HG02970 (cell line): ENCODE data around the gene SLC6A1.

ENCODE experiments used
- ATAC-seq: cut with Tn5 transposase; IDR thresholded peaks from one replicate; pipeline ENCODE4 v1.9.1; 2021; ENCODE audit warnings: mild to moderate bottlenecking, moderate library complexity, moderate number of reproducible peaks; ENCODE audit not compliant: unreplicated experiment, low FRiP score

Gene SLC6A1

DNA sequence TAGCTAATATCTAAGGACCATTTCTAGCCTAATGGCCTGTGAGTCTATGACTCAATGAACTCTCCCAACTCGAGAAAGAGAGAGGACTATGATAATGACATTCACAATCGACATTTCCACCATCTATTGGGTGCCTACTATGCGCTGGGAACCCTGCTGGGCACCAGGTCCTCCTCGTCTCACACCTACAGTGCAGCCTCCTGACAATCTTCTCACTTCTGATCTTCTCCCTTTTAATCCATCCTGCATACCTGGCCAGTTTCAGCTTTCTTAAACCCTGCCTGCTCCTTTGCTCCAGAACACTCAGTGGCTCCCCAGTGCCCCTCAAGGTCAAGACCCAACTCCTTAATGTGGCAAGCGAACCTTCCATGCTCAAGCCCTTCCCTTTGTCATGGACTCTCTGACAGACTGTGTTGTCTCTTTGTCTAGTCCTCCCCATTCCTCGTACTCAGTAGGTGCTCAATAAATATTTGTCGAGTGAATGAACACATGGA, 3.5 kb upstream of the SLC6A1 start:
- ATAC-seq = no peak

DNA sequence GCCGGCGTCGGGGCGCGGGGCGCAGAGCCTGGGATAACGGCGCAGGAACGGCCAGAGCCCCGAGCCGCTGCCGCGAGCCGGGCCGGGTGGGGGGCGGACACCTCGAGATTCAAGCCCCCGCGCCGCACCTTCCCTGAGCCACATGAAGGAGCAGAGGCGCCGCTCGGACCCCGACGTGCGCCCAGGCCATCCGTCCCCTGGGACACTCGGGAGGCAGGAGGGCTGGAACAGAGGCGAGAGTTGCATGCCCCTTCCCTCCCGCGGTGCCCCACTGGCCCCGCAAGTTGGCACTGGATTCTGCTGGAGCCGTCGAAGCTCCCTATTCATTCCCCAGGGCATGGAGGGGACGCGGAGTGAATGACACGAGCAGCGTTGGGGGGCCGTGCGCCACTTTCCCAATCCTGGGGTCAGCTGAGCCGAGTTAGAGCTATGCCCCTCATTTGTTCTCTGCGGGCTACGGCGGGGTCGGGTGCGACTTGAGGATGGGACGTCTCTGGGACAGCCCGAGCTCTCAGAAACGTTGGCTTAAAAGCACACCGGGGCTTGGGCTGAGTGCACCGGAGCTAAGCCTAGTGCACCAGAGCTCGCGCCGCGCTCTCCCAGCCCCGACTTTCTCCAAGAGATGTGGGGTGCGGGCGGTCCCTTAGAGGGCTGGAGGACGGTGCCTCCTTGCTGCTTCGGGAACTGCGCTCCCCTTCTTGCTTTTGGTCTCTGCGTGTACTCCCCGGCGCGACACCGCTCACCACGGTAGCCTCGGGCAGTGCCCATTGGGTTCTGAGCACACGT, 588 bp downstream of the SLC6A1 start:
- no peak for ATAC-seq

DNA sequence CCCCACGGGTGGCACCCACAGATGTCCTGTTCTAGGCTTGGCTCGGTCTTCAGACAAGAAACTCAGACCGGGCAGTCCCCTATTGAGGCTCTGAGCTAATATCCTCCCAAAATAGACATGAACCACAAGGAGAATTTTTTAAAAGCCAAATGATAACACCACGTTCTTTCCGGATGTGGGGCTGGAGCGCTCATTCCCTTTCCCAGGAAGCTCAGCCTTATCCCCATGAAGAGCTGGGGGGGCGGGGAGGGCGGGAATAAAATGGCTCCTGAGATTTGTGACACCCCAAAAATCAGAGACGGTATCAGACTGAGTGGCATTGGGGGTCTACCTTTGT, 1.1 kb downstream of the SLC6A1 start:
- ATAC-seq = no peak

DNA sequence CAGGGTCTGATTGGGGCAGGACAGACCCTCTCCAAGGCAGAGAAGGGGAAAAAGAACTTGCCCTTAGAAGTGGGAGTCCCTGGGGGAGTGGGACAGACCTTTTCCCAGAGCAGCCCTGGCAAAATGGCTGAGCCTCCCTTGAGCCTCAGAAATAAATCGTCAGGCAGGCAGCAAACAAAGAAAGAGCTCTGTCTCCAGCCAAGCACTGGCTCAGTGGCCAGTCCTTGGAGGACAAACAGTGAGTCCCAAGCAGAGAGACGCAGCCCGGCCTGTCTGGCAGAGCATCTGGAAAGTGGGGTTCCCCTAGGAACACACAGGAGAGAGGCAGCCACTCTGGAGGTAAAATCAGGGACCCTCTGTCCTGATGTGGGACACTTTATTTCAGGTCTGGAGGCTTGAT, 1.8 kb downstream of the SLC6A1 start:
- ATAC-seq = no peak

DNA sequence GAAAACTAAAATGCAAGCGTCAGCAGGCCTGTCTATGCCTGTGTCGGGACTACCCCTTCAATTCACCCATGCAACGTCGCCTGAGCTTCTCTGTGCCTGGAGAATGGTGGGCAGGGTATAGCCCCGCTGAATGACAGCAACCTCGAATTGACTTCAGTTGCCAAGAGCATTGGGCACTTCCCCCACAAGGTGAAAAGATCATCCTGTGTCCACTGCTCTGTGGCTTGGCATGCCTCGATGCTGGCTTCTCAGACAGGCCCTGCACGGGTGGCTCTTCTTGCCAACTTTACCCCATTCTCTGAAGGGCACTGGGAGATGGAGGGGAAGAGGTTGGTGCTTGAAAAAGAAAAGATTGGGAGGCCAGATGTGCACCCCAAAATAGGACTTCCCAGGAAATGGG, 3.3 kb downstream of the SLC6A1 start:
- ATAC-seq = no peak

DNA sequence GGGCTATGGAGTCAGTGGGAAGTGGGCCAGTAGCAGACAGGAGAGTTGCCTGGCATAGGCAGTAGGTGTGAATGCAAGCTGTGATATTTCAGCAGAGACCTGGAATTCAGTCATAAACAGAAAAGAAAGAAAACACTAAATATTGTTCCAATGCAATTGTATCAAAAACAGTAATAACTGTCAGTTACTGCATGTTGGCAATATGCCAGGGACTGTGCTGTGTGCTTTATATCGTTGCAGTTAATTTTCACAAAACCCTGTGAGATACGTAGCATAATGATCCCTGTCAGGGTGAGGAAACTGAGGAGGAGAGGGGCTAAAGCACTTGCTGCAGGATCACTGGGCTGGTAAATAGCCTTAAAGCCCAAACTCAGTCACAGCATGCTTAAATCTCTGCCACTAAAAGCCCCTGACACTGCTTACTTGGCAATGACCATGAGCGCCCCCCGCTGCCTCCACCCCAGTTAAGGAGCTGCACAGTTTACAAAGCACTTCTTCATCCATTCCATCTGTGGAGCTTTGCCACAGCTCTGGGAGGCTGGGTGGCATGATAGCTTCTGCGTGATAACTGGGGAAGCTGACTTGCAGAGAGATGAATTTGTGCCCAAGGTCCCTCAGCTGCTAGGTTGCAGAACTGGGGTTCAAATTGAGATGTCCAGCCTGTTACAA, 3.9 kb downstream of the SLC6A1 start:
- ATAC-seq = no peak

- no peak for ATAC-seq
Observed at GRCh38 chr3:10997196-10997595, 4.6 kb downstream of the SLC6A1 start.

GRCh38 chr3:10998542-10998941, 6.0 kb downstream of the SLC6A1 start:
- no peak for ATAC-seq

- no peak for ATAC-seq
Observed at GRCh38 chr3:10999221-11000107, 6.9 kb downstream of the SLC6A1 start.

DNA sequence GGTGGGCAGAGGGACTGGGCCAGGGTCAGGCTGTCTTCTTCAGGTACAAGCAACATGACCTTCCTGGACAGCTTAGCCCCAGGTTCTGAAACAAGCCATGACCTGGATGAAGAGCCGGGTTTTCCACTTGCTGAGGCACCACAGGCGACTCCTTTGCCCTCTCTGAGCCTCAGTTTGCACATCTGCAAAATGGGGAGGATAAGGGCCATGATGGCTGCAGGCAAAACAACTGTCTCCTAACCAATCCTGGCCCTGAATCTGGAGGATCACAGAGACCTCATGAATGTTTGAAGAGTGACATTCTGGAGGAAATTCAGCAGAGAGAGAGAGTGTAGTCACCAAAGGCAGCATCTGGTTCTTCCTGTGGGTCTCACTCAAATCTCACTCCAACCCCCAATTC, 8.0 kb downstream of the SLC6A1 start:
- ATAC-seq = no peak

DNA sequence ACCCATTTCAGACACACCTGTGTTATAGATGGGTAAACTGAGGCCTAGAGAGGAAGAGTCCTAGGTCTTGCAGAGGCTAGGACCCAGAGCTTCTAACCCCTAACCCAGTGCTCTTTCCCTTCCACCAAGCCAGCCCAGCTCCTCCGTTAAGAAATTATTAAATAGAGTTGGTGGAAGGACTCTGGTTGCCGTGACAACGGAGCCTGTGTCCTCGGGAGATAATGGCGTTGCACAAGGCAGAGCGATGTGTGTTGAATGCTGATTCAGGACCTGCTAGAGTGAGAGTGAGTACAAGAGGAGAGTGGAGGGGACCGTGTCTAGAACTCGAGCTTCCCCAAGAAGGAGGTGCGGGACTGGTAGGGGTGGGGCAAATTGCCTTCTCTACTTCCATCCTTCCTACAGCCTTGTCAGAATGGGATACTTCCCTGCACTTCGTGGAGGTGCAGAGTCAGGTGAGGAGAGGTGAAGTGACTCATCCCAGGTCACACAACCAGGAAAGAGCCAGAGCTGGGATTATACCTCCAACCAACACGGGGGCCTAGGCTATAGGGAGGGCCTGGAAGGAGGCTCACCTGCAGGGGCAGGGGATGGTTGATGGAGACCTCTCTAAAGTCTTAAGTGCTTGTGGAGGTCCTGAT, 8.6 kb downstream of the SLC6A1 start:
- no peak for ATAC-seq

- ATAC-seq = no peak
Observed at GRCh38 chr3:11001658-11002021, 9.1 kb downstream of the SLC6A1 start.

DNA sequence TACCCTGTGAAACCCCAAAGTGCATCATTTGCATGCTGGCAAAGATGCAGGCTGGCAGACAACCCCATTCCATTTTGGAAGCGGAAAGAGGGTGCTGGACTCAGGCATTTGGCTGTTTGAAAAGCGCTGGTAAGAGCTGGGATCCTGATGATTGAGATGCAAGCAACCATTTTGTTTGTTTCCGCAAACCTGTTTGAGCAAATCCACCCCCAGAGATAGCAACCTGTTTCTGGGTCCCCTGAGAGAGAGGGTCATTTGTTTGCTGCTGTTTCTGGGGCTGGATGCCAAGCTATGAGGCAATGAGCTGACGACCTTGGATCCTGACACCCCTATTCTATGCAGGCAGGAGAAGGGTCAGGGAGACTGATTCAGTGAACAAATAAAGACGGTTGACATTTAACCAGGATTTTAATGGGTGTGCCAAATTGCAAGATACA, 9.8 kb downstream of the SLC6A1 start:
- ATAC-seq = no peak

GRCh38 chr3:11004563-11004962, 12.0 kb downstream of the SLC6A1 start:
- ATAC-seq = no peak

DNA sequence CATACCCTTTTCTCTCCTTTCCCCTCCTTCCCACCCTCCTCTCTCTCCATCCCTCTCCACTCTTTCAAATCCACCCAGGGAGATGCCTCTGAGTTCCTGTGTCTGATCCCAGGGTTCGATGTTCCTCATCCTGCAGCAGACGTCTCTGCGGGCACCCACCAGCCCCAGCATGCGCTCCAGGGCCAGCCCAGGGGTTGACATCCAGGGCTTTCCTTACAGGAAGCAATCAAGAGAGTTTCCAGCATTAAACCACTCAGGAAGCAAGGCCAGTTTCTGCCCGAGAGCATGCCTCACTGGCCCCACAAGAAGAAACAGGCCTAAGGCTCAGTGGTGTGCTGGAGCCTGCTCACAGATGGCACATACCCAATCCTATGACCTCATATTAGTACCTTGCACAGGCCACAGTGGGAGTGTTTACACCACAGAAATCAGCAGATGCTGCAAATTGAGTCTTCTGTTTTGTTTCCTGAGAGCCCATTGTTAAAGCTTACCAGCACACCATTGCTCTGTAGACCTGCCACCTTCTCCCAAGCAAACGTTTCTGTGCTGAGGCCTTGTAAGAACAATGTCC, 13.2 kb downstream of the SLC6A1 start:
- ATAC-seq = no peak

- ATAC-seq = no peak
Observed at GRCh38 chr3:11006986-11007933, 14.7 kb downstream of the SLC6A1 start.

GRCh38 chr3:11009898-11010297, 17.4 kb downstream of the SLC6A1 start:
- ATAC-seq = no peak

DNA sequence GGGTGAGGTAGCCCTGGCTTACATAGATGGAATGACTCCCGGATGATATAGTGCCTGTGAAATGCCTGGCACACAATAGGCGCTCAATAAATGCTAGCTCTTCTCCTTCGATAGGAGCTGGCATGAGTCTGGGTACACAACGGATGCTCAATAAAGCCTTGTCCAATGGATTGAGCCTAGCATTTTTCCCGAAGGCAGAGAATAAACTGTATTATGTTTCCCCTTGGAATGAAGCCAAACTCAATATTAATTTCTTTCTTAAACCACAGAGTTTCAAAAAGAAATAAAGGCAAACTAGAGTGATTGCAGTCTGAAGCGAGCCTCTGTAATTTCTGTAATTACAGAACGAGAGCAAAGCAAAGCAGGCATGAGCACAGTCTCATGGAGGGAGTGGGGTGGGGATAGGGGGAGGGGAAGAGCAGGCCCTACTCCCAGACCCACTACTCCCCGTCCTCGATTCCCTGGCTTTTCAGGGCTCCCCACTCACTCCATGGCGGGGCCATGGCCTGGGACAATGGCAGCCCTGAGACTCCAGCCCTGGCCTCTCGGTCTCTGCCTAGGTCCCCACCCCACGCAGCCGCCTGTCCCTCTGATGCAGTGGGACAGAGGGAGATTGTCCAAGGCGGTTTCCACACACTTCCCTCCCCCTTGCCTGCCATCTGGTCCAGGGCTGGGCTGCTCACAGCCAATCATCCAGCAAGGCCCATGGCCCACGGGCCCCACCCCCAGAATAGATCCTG, 18.0 kb downstream of the SLC6A1 start:
- no peak for ATAC-seq

DNA sequence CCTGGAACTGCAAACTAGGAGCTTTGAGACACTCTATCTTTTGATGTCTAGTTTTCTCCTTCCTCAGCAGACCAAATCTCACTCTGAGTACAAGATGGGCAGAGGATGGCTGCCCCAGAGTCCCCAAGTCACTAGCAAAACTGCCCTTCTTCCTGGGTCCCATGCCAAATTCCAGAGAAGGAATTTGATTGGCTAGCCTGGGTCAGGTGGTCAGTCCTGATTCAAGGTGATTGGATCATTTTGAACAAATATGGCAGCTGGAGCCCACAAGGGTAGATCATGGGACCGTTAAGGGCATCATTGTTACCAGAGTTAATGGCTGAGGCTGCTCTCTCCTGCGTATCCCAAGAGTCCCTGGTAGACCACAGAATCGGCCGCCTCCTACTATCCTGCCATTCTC, 21.7 kb downstream of the SLC6A1 start:
- no peak for ATAC-seq
